ENCODE measurements around the gene GIT2.
A peak's percentile ranks its signal among the peaks of the same experiment; 100 is the strongest.

Gene GIT2

DNA sequence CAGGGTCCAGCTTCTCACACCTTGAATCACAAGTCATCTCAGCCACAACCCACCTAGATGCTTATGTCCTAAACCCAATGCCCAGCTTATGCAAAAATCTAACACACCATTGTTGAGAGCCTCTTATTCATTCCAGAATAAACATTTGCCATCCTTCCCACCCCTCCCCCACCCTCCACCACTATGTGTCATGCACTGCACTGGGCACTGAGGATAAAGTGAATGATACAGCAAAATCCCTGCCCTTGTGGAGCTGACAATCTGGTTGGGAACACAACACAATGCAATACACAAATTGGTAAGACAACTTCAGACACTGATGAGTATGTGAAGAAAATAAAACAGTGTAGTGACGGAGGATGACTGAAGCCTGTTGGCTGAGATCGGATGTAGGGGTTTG is 114.4 kb downstream of the GIT2 start:
- DNase-seq = no peak

DNA sequence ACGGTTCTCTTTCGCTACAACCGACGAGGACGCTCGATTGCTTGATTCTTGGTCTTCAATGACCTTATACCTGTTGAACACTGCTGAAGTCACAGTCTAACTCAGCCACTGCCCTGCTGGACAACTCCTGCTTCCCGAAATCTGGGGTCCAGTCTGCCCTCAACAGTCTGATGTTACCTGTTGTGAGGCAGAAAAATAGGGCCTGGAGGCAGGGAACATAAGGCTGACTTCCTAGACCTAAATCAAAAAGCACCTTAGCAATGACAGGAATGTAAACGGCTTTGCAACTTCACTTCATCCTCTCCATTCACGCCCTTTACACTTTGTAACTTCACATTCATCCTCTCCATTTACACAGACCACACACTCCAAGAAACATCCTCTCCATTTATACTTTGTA is 115.2 kb downstream of the GIT2 start:
- DNase-seq = no peak

DNA sequence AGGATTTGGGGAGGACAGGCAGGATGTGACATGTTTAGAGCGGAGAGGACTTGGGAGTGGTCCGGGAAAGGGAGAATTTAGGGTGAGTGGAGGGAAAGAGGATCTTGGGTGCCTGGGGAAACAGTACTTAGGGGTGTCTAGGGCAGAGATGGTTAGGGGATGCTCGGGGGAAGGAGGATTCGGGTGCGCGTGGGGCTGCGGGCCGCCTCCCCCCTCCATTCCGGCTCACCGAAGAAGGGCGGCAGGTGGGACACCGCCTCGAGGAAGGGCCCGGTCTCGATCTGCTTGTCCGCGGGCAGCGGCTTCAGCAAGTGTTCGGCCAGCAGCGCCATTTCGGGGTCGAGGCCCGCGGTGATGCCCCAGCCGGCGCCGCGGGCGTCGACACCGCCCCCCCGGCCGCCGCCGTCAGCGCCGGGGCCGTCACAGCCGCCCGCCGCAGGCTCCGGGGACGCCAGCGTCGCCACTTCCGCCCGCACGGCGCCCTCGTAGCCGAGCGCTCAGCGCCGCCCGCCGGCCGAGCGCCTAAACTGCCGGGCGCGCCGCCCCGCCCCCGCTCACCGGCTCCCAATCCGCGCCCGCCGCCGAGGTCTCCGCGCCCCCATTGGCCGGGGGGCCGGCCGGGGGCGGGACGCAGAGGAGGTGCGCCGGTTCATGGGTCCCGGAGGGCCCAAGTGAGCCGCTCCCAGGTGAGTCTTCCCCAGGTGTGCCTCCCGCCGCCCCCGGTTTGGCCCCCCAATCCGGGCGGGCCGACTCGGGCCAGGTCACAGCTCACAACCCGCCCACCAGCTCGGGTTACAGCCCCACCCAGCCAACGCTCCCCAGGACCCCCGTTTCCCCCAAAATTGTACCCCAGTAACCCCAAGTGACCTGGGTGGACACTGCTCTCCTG is 115.9 kb downstream of the GIT2 start, which contains the start of gene GLTP:
Gene GLTP, minus strand, starts transcription at position 499 of the 889 bp plus-strand sequence. Its CDS starts 167 bp downstream, at position 332.
- peak; percentile 92 for DNase-seq

Data from stimulated activated CD4-positive, alpha-beta T cell treated with anti-CD3 and anti-CD28 coated beads, Interleukin-15, amount 100 ng/mL, for 24 hours (primary cell).